Putamen (tissue), 1 donor: Measurements from ENCODE around the gene NSF.
"Not testable (repeated sequence)": the region's sequence is repeated elsewhere in the genome, so short reads cannot be mapped to it uniquely, and the experiment has no call there.

Experiments
- DNase-seq: peaks from one replicate; pipeline ENCODE4 v3.0.0-alpha.2; 2016; ENCODE audit warnings: low spot score

NSF gene

GRCh38 chr17:46756081-46756735 is 165.7 kb downstream of the NSF start:
- no peak for DNase-seq

GRCh38 chr17:46756861-46757260 is 166.4 kb downstream of the NSF start:
- DNase-seq = no peak

- not testable (repeated sequence) for DNase-seq
These were observed 167.1 kb downstream of the NSF start for GRCh38 chr17:46757588-46757987.

DNA sequence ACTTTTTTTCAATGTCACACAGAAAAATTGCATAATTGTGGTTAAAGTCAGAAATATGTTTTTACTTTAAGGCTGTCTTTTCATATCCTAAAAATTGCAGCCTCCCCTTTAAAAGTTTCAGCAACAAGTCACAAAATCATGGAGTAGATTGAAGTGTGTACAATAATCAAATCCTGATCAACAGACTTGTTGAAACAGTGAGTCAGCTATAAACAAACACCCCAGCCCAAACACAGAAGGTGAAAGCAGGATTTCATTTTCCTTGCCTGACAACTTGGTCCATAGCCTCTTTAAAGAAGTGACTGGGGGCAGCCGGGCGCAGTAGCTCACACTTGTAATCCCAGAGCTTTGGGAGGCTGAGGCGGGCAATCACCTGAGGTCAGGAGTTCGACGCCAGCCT is 168.1 kb downstream of the NSF start:
- DNase-seq = no peak

DNA sequence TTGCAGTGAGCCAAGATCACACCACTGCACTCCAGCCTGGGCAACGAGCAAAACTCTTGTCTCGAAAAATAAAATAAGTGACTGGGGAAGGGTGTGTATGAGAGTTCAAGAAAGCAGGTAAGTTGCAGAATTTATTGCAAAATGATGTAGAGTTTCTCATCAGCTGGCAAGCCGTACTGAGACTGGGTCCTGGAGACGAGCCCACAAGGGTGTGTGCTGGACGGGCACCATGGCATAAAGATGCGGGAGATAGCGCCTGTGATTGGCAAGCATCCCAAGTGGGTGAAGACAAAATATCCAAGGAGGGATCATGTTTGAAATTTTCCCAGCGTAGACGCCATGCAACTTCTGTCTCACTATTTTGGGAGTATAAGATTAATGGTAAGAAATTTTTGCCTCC is 168.7 kb downstream of the NSF start:
- no peak for DNase-seq

- DNase-seq = no peak
These were observed 172.9 kb downstream of the NSF start for GRCh38 chr17:46763416-46763815.

DNA sequence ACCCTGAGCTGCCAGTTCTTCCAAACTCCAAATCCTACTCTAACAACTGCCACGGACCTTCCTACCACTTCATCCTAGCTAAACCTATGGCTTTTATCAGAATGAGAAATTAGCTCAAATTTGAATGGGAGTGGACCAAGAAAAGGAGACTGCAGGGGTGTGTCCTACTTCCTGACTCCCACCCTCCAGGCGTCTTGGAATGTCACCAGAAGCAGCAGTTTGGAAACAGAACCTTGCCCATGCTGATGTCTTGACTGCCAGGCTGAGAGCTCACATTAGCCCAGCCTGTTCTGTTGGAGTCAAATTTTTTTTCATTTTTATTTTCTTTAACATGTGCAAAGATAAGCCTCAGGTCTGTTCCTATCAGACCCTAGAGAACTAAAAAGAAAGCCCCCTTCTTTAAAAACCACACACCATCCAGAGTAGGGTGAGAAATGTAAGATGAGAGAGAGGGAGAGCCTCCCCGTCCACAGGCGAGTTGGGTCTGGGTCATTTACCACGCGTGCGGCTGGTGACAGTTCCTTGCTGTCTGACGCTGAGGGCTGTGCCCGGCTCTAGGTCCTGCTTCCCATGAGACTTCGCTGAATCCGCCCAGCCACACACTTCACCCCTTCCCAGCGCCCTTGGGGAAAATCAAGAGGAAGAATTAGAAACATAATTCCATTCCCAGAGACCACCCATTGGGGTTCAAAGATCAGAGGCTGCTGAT is 173.7 kb downstream of the NSF start:
- no peak for DNase-seq

- no peak for DNase-seq
These were observed 174.4 kb downstream of the NSF start for GRCh38 chr17:46764709-46765401.

DNA sequence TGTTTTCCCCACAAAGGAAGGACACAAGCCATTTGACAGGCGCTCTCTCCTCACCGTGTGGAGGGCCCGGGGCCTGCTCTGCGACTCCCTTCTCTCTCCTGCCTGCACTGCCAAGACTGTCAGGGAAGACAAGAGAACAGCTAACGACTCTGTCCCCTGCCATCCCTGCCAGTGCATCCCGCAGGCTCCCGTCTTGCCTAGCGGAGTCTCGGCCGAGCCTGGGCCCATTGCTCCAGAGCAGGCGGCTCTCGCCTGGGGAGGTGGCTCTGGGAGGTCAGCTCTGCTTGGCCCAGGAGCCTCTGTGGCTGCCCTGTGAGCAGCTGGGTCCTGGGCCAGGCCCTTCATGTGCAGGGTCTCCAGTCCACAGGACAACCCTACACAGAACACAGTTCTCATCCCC is 175.0 kb downstream of the NSF start:
- DNase-seq = no peak

DNA sequence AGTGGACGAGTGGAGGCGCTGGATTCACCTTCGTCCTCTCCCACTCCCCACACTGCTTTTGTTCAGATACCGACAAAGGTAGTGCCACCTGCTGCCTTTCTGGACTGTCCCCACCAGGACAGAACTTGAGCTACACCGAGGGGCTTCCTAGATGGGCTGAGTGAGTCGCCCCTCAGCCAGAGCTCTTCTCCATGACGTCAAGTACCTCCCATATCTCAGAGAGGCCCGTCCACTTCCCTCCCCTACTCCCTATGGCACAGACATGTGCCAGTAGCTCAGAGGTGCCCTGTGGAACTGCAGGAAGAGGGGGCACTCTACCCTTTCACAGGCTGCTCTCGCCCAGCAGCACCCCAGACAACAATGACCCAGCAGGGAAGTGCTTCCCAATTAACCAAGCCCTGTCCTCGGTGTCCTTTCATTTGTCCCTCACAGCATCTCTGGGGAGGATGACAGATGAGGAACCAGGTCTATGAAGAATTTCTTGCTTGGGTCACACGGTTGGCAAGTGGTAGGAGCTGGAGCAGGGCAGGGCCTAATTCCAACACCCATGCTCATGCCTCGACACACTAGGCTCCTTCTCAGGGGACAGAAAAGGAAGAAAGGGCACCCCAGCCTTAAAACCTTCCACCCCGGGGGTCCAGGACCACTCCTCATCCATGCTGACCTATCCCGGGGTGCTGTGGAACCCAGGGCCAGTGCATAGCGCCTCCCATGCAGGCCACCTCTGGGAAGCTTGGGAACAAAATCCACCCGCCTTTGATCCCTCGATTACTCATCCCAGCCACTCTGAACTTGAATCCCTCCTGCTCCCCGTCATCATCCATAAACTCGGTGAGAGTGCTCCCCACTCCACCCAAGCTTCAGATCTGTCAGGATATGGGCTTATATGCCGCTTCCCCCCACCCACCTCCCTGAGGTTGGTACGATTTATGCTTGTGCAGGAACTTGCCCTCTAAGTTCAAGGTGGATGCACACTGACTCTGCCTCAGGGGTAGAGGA is 176.3 kb downstream of the NSF start:
- DNase-seq = no peak

GRCh38 chr17:46768540-46768870 is 178.0 kb downstream of the NSF start:
- no peak for DNase-seq

DNA sequence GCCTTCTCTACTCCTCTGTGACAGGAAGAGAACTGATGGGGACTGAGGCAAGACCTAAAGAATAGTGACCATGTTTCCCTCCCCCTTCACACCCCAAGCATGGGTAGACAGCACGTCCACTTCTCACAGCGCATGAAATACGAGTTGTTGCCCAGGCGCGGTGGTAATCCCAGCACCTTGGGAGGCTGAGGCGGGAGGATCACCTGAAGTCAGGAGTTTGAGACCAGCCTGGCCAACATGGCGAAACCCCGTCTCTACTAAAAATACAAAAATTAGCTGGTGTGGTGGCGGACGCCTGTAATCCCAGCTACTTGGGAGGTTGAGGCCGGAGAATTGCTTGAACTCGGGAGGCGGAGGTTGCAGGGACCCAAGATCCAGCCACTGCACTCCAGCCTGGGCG is 178.4 kb downstream of the NSF start:
- not testable (repeated sequence) for DNase-seq

DNA sequence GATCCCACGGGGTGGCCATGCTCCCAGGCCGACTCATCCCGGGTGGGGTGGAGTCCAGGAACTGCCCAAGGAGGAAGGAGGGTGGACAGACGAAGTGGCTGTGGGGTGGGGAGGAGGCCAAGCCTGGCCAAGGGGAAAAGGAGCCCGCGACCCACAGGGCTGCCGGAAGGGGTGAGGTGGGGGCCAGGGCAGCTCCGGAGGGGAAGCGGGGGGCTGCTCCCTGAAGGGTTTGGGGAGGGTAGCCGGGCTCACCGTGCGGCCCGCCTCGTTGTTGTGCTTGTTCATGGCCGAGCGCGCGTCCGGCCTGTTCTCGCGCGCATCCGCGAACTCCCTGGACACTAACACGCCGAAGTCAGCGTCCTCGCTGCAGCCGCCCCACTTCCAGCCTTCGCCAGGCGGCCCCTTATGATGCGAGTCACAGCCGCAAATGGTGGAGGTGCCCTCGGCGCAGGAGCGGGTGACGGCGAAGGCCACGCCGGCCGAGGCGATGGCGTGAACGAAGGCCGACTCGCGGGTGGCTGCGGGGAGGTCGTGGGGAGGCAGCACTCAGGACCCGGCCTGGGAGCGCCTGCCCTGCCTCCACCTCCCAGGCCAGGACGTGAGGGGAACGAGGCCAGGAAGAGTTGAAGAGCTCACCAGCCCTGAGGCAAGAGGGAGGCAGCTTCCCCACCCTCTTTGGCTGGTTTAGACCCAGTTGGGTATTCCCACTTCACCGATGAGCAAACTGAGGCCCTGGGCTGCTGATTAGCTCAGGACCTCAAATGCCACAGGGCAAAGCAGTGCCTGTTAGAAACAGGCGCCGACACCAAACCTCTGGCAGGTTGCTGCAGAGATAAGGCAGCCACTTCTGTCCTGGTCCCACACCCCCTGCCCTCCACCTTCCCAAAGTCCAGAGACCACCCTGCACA is 179.3 kb downstream of the NSF start:
- no peak for DNase-seq

GRCh38 chr17:46770439-46770817 is 180.0 kb downstream of the NSF start:
- DNase-seq = no peak

GRCh38 chr17:46770818-46771560 is 180.5 kb downstream of the NSF start:
- DNase-seq = peak; percentile 18

GRCh38 chr17:46771561-46772474 is 181.3 kb downstream of the NSF start:
- DNase-seq = no peak

DNA sequence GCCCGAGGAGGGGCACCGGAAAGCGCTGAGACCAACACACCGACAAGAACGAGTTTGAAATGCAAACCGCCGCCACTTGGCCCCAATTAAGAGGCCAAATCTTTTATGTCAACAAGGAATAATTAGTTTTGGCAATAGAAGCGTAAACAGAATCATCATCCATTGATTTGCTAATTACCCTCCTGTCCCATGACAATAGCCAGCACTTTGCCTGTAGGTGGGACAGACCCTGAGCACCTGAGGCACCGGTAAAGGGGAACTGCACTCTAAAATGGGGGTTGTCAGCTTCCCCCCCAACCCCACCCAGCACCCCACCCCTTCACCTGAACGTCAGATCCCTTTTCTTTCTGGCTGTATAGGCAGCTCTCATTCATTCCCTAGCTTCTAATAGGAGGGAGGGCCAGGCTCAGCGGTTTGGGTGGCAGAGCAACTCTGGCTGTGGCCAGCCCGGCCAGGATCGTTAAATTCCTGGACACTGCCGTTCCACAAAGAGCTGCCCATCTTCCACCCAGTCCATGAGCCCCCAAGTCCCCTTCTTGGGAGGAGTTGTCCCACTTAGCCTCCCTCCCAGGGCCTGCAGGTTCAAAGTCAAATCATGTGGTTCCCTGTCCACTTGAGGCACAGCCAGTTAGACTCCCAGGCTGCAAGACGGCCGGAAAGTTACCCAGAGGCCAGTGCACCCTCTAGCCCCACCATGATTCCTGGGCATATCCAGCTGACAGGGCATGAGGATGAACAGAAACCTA is 182.2 kb downstream of the NSF start:
- DNase-seq = no peak

DNA sequence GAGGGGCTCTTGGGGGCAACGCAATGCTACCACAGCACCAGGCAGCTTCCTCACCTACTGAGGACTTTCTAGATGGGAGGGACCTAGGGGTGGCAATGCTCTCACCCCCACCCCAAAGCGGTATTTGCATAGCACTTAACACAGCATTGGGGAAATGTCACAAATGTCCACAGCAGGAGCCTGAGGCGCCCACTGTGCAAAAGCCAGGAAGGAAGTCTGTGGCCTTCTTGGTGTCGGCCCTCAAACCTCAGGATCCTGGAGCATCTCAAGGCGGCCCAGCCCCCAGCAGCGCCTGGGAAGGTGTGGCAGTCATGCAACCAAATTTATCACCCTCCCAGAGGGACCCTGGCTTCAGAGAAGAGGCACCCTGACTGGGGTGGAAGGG is 182.7 kb downstream of the NSF start:
- no peak for DNase-seq

DNA sequence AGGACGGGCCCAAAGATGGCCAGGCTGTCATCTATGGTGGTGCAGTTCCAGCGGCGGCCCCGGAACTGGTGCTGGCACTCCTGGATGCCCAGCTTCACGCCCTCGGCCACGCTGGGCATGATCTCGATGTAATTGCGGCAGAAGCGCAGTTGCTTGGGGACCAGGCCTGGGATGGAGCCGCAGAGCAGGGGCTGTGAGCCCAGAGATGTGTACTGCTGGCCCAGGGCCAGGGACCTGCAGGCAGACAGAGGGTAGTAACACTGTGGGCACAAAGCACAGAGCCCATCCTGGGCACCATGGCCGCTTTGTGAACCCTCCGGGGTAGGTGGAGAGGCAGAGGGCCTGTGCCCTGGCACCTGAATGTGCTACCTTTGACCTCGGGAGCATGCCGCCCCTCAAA is 183.2 kb downstream of the NSF start:
- no peak for DNase-seq
